Transverse colon (tissue), 4 donors: Measurements from ENCODE around the gene SLC26A9. TPM values are rescaled to one million over a fixed set of nuclear protein-coding genes. Genes with fewer than 3 reads are reported as not detected.

Experiments used
- DNase-seq: peaks from one replicate; pipeline ENCODE4 v3.0.0-alpha.2; 2019
- H3K27ac ChIP-seq, 4 donors: fragments of 200-600 bp; sonication (generic); 2 replicates each; pipeline ENCODE4 v1.5.1; 2016 to 2018; ENCODE audit warnings: inconsistent platforms in 4 of 4
- H3K27me3 ChIP-seq: fragments of 200-600 bp; sonication (generic); 2 replicates; pipeline ENCODE4 v1.5.1; 2017; ENCODE audit warnings: inconsistent platforms
- H3K36me3 ChIP-seq, 4 donors: fragments of 200-600 bp; sonication (generic); 2 replicates each; pipeline ENCODE4 v1.5.1; 2017 to 2019; ENCODE audit warnings: inconsistent platforms in 4 of 4
- H3K4me1 ChIP-seq, 4 donors: fragments of 200-600 bp; sonication (generic); 2 replicates each; pipeline ENCODE4 v1.5.1; 2017 to 2020; ENCODE audit warnings: inconsistent platforms in 4 of 4
- H3K4me3 ChIP-seq, 4 donors: fragments of 200-600 bp; sonication (generic); 1 replicate in 1 of 4; 2 replicates in 3 of 4; pipeline versions ENCODE4 v1.5.1 to v1.6.1; 2017 to 2019; ENCODE audit warnings: inconsistent platforms in 4 of 4
- H3K9me3 ChIP-seq, 2 donors: fragments of 200-600 bp; sonication (generic); 2 replicates each; pipeline ENCODE4 v1.5.1; 2017 to 2019; ENCODE audit warnings: inconsistent platforms in 2 of 2
- CTCF ChIP-seq, 5 experiments: fragments of 200-600 bp in 3 of 5; fragments of 450-650 bp in 2 of 5; sonication (generic) in 3 of 5; IDR thresholded peaks; 1 replicate in 2 of 5; 2 replicates in 3 of 5; pipeline ENCODE4 v1.5.1; 2016 to 2017; ENCODE audit warnings: antibody characterized with exemption in 5 of 5, inconsistent platforms in 3 of 5, mild to moderate bottlenecking in 2 of 5, moderate library complexity in 1 of 5
- EP300 ChIP-seq: sonication (generic); formaldehyde crosslinking; IDR thresholded peaks from one replicate; pipeline ENCODE4 v1.6.1; 2017; ENCODE audit warnings: antibody characterized with exemption, low read depth
- POLR2A ChIP-seq: fragments of 450-650 bp; IDR thresholded peaks from one replicate; pipeline ENCODE4 v1.6.1; 2016; ENCODE audit warnings: antibody characterized with exemption, mild to moderate bottlenecking, moderate library complexity
- POLR2AphosphoS5 ChIP-seq, 3 donors: sonication (generic); formaldehyde crosslinking; IDR thresholded peaks; one replicate each; pipeline ENCODE4 v1.6.1; 2016; ENCODE audit warnings: antibody characterized with exemption in 3 of 3
- WGBS, 2 donors: methylation state at CpG; one replicate each; pipeline ENCODE4 v1.1.5; 2018; ENCODE audit warnings: low coverage in 1 of 2; 5-methylcytosine and 5-hydroxymethylcytosine counted together
- in situ Hi-C, 4 donors: fragments of 200-750 bp; cut with MboI; loops; one replicate each; pipeline versions ENCODE4 v1.15.0 to v1.15.1; 2017; ENCODE audit warnings: low sequenced_read_pairs in 3 of 4, low pct_ligation_motif_present in 1 of 4, low pct_unique_long_range_greater_than_20kb in 1 of 4
- intact Hi-C: fragments of 100-400 bp; cut with DNase I; formaldehyde crosslinking; loops from one replicate; pipeline ENCODE4 v1.15.1; 2023; ENCODE audit warnings: low total_unique reads
- total RNA-seq, 4 donors: library from RNA; depleted of rRNA; stranded (reverse); fragments of >200 nt; gene quantifications; one replicate each; pipeline ENCODE4 v1.1.0, GENCODE V29; 2016

The SLC26A9 gene
- total RNA-seq, 4 donors from 2014 or later: not detected

GRCh38 chr1:205945069-205945468, 1.8 kb upstream of the SLC26A9 start:
- no peaks in the 10 kb centered on the region for H3K36me3 ChIP-seq
- H3K27me3 ChIP-seq: peaks cover 14% of the 10 kb centered on the region
- 85% methylated on average over 3 of the region's 3 CpGs; no CpG with 5 or more reads in 1 of the 2 donors for WGBS, 2 donors
- intact Hi-C loops (no loop called here), in situ Hi-C loops (no loop called here)
- no peak overlapping the region for H3K27ac ChIP-seq
- DNase-seq: no peak
- H3K4me3 ChIP-seq: no peak overlapping the region
- no peaks in the 10 kb centered on the region for H3K4me1 ChIP-seq
- TF ChIP-seq CTCF (IDR thresholded peaks at IDR 0.05) (no peak), EP300 (no peak), POLR2AphosphoS5 (IDR thresholded peaks at IDR 0.05) (no peak), POLR2A (no peak)
- no peaks in the 10 kb centered on the region for H3K9me3 ChIP-seq

- DNase-seq: no peak
- in situ Hi-C loops: no loop called here
- TF ChIP-seq CTCF (IDR thresholded peaks at IDR 0.05): no peak
- no peak for TF ChIP-seq EP300
- TF ChIP-seq POLR2AphosphoS5 (IDR thresholded peaks at IDR 0.05): no peak
- TF ChIP-seq POLR2A: no peak
- Histone ChIP-seq H3K4me3 (no peak overlapping the region), H3K4me1 (no peaks in the 10 kb centered on the region), H3K36me3 (no peaks in the 10 kb centered on the region), H3K27ac (no peak overlapping the region), H3K27me3 (peaks cover 19% of the 10 kb centered on the region), H3K9me3 (no peaks in the 10 kb centered on the region)
- intact Hi-C loops: no loop called here
- 43 to 78% methylated on average over 2 to 4 of the region's 4 CpGs for WGBS, 2 donors
These were observed 1.3 kb upstream of the SLC26A9 start for GRCh38 chr1:205944525-205944924.

- in situ Hi-C loops: no loop called here
- Histone ChIP-seq H3K9me3 (no peaks in the 10 kb centered on the region), H3K4me3 (no peak overlapping the region), H3K36me3 (no peaks in the 10 kb centered on the region), H3K4me1 (no peaks in the 10 kb centered on the region), H3K27ac (no peak overlapping the region), H3K27me3 (peaks cover 25% of the 10 kb centered on the region)
- DNase-seq: no peak
- intact Hi-C loops: no loop called here
- TF ChIP-seq CTCF (IDR thresholded peaks at IDR 0.05) (no peak), POLR2A (no peak), POLR2AphosphoS5 (IDR thresholded peaks at IDR 0.05) (no peak), EP300 (no peak)
- WGBS, 2 donors: 69% methylated on average over 12 of the region's 12 CpGs; no CpG with 5 or more reads in 1 of the 2 donors
These were observed 561 bp downstream of the SLC26A9 start for GRCh38 chr1:205942631-205943159.

GRCh38 chr1:205940710-205941109, 2.5 kb downstream of the SLC26A9 start:
- Histone ChIP-seq H3K27ac (no peak overlapping the region), H3K9me3 (no peaks in the 10 kb centered on the region), H3K36me3 (no peaks in the 10 kb centered on the region), H3K4me1 (no peaks in the 10 kb centered on the region), H3K4me3 (no peak overlapping the region), H3K27me3 (peaks cover 25% of the 10 kb centered on the region)
- DNase-seq: no peak
- in situ Hi-C loops (no loop called here), intact Hi-C loops (no loop called here)
- no peak for TF ChIP-seq CTCF (IDR thresholded peaks at IDR 0.05)
- no peak for TF ChIP-seq POLR2A
- WGBS, 2 donors: 66% methylated on average over 5 of the region's 5 CpGs; no CpG with 5 or more reads in 1 of the 2 donors
